ENCODE data around the gene RIN2.

RIN2 gene, protein sequence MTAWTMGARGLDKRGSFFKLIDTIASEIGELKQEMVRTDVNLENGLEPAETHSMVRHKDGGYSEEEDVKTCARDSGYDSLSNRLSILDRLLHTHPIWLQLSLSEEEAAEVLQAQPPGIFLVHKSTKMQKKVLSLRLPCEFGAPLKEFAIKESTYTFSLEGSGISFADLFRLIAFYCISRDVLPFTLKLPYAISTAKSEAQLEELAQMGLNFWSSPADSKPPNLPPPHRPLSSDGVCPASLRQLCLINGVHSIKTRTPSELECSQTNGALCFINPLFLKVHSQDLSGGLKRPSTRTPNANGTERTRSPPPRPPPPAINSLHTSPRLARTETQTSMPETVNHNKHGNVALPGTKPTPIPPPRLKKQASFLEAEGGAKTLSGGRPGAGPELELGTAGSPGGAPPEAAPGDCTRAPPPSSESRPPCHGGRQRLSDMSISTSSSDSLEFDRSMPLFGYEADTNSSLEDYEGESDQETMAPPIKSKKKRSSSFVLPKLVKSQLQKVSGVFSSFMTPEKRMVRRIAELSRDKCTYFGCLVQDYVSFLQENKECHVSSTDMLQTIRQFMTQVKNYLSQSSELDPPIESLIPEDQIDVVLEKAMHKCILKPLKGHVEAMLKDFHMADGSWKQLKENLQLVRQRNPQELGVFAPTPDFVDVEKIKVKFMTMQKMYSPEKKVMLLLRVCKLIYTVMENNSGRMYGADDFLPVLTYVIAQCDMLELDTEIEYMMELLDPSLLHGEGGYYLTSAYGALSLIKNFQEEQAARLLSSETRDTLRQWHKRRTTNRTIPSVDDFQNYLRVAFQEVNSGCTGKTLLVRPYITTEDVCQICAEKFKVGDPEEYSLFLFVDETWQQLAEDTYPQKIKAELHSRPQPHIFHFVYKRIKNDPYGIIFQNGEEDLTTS

DNA sequence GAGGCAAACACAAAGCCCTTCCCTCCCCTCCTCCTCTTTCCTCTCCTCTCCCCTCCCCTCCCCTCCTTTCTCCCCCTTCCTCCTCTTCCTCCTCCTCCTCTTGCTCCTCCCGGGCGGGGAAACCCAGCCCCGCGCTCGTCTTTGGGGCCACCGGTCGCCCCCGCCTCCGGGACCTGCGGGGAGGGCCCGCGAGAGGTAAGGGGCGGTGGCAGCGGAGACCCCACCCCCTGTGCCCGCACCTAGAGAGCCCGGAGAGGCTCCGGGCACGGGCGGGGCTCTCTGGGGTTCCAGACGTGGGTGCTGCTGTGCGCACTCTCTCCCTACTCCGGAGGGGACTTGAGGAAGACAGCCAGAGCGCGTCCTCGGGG is at the start of gene RIN2:
Gene RIN2, plus strand, starts transcription at position 126 of the 368 bp plus-strand sequence. CDS start 131,344 bp downstream, outside the sequence.
- in situ Hi-C loops (cut with MboI; ENCODE audit: low sequenced_read_pairs), result no loop called here

- in situ Hi-C loops (cut with MboI; ENCODE audit: low sequenced_read_pairs), result no loop called here
Observed at GRCh38 chr20:19709635-19710335, 48.3 kb upstream of the RIN2 start.

- in situ Hi-C loops (cut with MboI; ENCODE audit: low sequenced_read_pairs), result no loop called here
Observed at GRCh38 chr20:19710336-19711120, 47.5 kb upstream of the RIN2 start.

- in situ Hi-C loops (cut with MboI; ENCODE audit: low sequenced_read_pairs), result no loop called here
Observed at GRCh38 chr20:19711126-19711525, 46.9 kb upstream of the RIN2 start.

- in situ Hi-C loops (cut with MboI; ENCODE audit: low sequenced_read_pairs), result no loop called here
Observed at GRCh38 chr20:19712721-19713260, 45.3 kb upstream of the RIN2 start.

GRCh38 chr20:19713822-19714578 is 44.1 kb upstream of the RIN2 start:
- in situ Hi-C loops (cut with MboI; ENCODE audit: low sequenced_read_pairs), result no loop called here

- in situ Hi-C loops (cut with MboI; ENCODE audit: low sequenced_read_pairs), result no loop called here
Observed at GRCh38 chr20:19714579-19714840, 43.5 kb upstream of the RIN2 start.

- in situ Hi-C loops (cut with MboI; ENCODE audit: low sequenced_read_pairs), result no loop called here
Observed at GRCh38 chr20:19715986-19716385, 42.1 kb upstream of the RIN2 start.

- in situ Hi-C loops (cut with MboI; ENCODE audit: low sequenced_read_pairs), result no loop called here
Observed at GRCh38 chr20:19718880-19719279, 39.2 kb upstream of the RIN2 start.

DNA sequence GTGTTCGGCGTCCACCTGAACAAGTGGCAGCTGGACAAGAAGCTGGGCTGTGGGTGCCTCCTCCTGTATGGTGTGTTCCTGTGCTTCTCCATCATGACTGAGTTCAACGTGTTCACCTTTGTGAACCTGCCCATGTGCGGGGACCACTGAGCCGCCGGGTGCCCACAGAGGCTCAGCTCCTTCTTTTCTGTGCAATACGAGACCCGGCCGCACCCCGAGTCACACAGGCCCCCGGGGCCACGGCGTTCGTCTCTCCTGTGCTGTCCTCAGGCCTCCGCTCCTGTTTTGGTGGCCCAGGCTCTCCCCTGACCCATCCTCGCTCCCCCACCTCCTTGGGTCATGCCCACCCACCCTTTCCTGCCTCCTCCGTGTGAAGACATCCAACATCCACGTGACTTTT is 37.1 kb upstream of the RIN2 start:
- in situ Hi-C loops (cut with MboI; ENCODE audit: low sequenced_read_pairs), result no loop called here

GRCh38 chr20:19723051-19723450 is 35.0 kb upstream of the RIN2 start:
- in situ Hi-C loops (cut with MboI; ENCODE audit: low sequenced_read_pairs), result no loop called here

- in situ Hi-C loops (cut with MboI; ENCODE audit: low sequenced_read_pairs), result no loop called here
Observed at GRCh38 chr20:19723813-19724430, 34.1 kb upstream of the RIN2 start.

- in situ Hi-C loops (cut with MboI; ENCODE audit: low sequenced_read_pairs), result no loop called here
Observed at GRCh38 chr20:19725373-19725772, 32.7 kb upstream of the RIN2 start.

GRCh38 chr20:19725814-19726525 is 32.1 kb upstream of the RIN2 start:
- in situ Hi-C loops (cut with MboI; ENCODE audit: low sequenced_read_pairs), result no loop called here

- in situ Hi-C loops (cut with MboI; ENCODE audit: low sequenced_read_pairs), result no loop called here
Observed at GRCh38 chr20:19727251-19727847, 30.7 kb upstream of the RIN2 start.

GRCh38 chr20:19729672-19730071 is 28.4 kb upstream of the RIN2 start:
- in situ Hi-C loops (cut with MboI; ENCODE audit: low sequenced_read_pairs), result no loop called here

- in situ Hi-C loops (cut with MboI; ENCODE audit: low sequenced_read_pairs), result no loop called here
Observed at GRCh38 chr20:19730706-19731105, 27.4 kb upstream of the RIN2 start.

DNA sequence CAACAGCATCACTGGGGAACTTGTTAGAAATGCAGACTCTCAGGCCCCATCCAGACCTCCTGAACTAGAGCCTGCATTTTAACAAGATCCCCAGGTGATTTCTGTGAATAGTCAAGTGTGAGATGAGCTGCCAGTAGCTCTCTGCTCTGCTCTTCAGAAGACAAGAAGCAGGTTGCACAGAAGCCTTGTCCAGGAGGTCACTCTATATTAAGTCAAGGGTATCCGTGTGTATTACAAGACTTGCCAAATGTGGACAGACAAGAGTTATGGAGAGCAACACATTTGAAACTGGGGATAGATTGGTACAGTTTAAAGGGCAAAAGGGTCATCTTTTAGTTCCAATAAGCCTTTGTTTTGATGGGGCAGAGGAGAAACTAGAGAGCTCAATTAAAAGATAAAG is 23.2 kb upstream of the RIN2 start:
- in situ Hi-C loops (cut with MboI; ENCODE audit: low sequenced_read_pairs), result no loop called here

Measured in hTERT RPE-1 (cell line).